Ascending aorta (tissue), 2 donors: ENCODE data around the gene HRC. TPM values are rescaled to one million over a fixed set of nuclear protein-coding genes. Genes with fewer than 3 reads are reported as not detected.

Experiments
- DNase-seq, 2 donors: peaks; one replicate each; pipeline ENCODE4 v3.0.0-alpha.2; 2019; ENCODE audit warnings: low spot score in 2 of 2
- H3K27ac ChIP-seq, 2 donors: fragments of 200-600 bp; sonication (generic); one replicate each; pipeline ENCODE4 v1.5.1; 2016 to 2017; ENCODE audit warnings: mild to moderate bottlenecking in 1 of 2
- H3K27me3 ChIP-seq: fragments of 200-600 bp; sonication (generic); one replicate; pipeline ENCODE4 v1.5.1; 2017
- H3K36me3 ChIP-seq, 2 donors: fragments of 200-600 bp; sonication (generic); one replicate each; pipeline ENCODE4 v1.5.1; 2016
- H3K4me1 ChIP-seq, 2 donors: fragments of 200-600 bp; sonication (generic); one replicate each; pipeline ENCODE4 v1.5.1; 2016 to 2017; ENCODE audit warnings: mild to moderate bottlenecking in 1 of 2
- H3K4me3 ChIP-seq, 2 donors: fragments of 200-600 bp; sonication (generic); one replicate each; pipeline ENCODE4 v1.5.1; 2016 to 2017; ENCODE audit warnings: mild to moderate bottlenecking in 1 of 2
- H3K9me3 ChIP-seq, 2 donors: fragments of 200-600 bp; sonication (generic); one replicate each; pipeline ENCODE4 v1.5.1; 2016
- intact Hi-C: fragments of 100-400 bp; cut with DNase I; formaldehyde crosslinking; loops from one replicate; pipeline ENCODE4 v1.15.1; 2023
- total RNA-seq: library from RNA; depleted of rRNA; stranded (reverse); fragments of >200 nt; gene quantifications from one replicate; pipeline ENCODE4 v1.1.0, GENCODE V29; 2016
- TF ChIP-seq, protein P1 (sequence below), 3 experiments: fragments of 200-600 bp in 2 of 3; fragments of 450-650 bp in 1 of 3; sonication (generic) in 2 of 3; IDR thresholded peaks; one replicate each; pipeline ENCODE4 v1.5.1; 2016 to 2019; ENCODE audit warnings: antibody characterized with exemption in 3 of 3, mild to moderate bottlenecking in 1 of 3, moderate library complexity in 1 of 3

HRC gene
- total RNA-seq, 1 donor from 2014 or later, result not detected

DNA sequence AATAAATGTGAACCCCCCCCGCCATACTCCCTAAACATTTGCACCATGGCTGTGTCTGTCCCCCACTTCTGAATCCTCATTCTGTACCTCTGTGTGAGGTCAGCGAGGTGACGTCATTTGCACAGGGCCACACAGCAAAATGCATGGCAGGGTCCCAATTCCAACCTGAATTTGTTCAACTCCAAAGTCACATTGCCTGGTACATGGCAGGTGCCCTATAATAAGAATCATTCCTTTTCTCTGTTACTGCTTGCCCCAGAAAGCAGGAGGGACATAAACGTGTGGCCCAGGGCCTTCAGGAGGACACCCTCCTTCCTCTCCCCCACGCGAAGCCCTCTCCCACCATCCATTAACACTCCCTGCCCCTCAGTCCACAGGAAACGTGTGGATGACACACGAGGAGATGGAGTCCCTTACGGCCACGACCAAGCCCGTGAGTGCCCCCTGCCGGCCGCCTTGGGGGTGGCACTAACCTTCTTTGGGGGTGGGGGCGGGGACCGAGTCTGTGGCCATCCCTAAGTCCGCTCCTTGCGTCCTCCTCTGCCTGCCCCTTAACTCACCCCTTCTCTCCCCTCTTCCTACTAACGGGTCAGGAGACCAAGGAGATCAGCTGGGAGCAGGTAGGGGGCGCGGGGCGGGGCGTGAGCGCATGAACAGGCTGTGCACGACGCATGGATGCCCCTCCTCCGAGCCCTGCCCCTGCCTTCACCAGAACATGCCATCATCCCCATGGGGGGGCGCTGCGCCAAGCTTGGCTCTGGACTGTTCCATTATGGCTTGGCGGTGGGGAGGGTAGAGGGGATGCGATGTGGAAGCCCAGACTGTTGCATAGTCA is 9.4 kb downstream of the HRC start:
- DNase-seq, result peak in 1 of 2 donors; percentile 91
- peak overlapping the region in 1 of 2 donors; percentile 49 for H3K4me3 ChIP-seq
- H3K36me3 ChIP-seq, result no peaks in the 10 kb centered on the region
- intact Hi-C loops, result loop anchor here (1.0 to 10.0 kb wide), 3 partner anchors 47 to 361 kb away; partner anchors contain the start of genes GYS1 and RUVBL2
- H3K27me3 ChIP-seq, result no peaks in the 10 kb centered on the region
- peaks cover 5 to 20% of the 10 kb centered on the region in 2 donors for H3K4me1 ChIP-seq
- TF ChIP-seq, protein P1, sequence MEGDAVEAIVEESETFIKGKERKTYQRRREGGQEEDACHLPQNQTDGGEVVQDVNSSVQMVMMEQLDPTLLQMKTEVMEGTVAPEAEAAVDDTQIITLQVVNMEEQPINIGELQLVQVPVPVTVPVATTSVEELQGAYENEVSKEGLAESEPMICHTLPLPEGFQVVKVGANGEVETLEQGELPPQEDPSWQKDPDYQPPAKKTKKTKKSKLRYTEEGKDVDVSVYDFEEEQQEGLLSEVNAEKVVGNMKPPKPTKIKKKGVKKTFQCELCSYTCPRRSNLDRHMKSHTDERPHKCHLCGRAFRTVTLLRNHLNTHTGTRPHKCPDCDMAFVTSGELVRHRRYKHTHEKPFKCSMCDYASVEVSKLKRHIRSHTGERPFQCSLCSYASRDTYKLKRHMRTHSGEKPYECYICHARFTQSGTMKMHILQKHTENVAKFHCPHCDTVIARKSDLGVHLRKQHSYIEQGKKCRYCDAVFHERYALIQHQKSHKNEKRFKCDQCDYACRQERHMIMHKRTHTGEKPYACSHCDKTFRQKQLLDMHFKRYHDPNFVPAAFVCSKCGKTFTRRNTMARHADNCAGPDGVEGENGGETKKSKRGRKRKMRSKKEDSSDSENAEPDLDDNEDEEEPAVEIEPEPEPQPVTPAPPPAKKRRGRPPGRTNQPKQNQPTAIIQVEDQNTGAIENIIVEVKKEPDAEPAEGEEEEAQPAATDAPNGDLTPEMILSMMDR (IDR thresholded peaks at IDR 0.05), result peak; percentile 73 to 96 (median 91)
- no peaks in the 10 kb centered on the region for H3K9me3 ChIP-seq
- no peak overlapping the region for H3K27ac ChIP-seq

DNA sequence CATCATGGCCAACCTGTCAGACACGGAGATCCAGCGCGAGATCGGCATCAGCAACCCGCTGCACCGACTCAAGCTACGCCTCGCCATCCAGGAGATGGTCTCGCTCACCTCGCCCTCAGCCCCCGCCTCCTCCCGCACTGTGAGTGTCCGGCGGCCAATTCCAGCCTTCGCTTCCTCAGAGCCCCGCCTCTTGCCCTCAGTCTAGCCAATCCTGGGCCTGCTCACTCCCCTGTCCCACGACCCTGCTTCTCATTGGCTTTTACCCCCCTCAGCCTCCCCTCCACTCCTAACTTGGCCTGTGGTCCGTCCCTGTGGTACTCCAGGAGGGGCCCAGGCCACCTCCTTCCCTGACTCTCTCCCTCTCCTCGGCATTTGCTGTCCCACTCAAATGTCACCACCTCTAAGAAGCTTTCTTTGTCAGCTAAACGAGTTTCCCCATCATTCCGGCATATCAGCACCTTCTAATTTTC is 12.3 kb downstream of the HRC start:
- Histone ChIP-seq H3K27ac (no peak overlapping the region), H3K9me3 (no peaks in the 10 kb centered on the region), H3K36me3 (no peaks in the 10 kb centered on the region), H3K27me3 (no peaks in the 10 kb centered on the region), H3K4me3 (peak overlapping the region; percentile 41 to 67), H3K4me1 (peaks cover 0 to 8% of the 10 kb centered on the region in 2 donors)
- TF ChIP-seq, protein P1 (IDR thresholded peaks at IDR 0.05), result no peak
- intact Hi-C loops, result loop anchor here (2.0 to 10.0 kb wide), 2 partner anchors 14 to 358 kb away; no protein-coding TSS in a partner anchor
- DNase-seq, result peak; percentile 64 to 94

DNA sequence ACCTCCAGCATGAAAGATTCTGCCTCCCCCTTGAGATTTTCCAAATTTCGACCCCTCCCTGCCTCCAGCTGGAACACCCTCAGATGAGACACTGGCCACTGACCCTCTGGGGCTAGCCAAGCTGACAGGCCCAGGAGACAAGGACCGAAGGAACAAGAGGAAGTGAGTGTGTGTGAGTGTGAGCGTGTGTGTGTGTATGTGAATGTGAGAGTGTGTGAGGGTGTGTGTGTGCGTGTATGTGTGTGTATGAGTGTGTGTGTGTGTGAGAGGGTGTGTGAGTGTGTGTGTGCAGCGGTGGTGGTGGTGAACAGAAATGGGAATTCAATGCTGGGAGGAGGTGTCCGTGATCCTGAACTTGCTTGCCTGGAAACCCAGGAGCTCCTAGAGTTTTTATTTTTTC is 13.8 kb downstream of the HRC start:
- TF ChIP-seq, protein P1 (IDR thresholded peaks at IDR 0.05), result no peak
- no peaks in the 10 kb centered on the region for H3K9me3 ChIP-seq
- no peaks in the 10 kb centered on the region for H3K36me3 ChIP-seq
- intact Hi-C loops, result loop anchor here (10.0 kb wide), 1 partner anchor 357 kb away; no protein-coding TSS in a partner anchor
- no peaks in the 10 kb centered on the region for H3K27me3 ChIP-seq
- no peak overlapping the region for H3K4me3 ChIP-seq
- peaks cover 0 to 7% of the 10 kb centered on the region in 2 donors for H3K4me1 ChIP-seq
- DNase-seq, result no peak
- no peak overlapping the region for H3K27ac ChIP-seq

DNA sequence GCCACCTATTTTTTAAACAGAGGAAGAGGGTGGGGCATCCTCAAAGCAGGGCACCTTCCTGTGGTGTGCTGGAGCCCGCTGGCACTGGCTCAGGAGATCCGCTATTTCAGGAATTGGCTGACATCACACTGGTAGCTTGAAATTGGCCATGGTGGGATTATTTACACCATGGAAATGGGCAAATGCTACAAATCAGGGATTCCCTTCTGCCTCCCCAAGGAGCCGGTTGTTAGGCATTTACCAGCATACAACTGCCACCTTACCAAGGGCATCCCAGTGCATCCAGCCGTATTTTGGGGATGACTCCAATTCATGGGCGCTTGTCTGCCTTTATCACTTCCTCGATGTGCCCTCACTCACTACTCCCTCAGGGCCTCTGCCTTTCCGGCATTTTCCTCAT is 14.2 kb downstream of the HRC start:
- no peak overlapping the region for H3K27ac ChIP-seq
- TF ChIP-seq, protein P1 (IDR thresholded peaks at IDR 0.05), result no peak
- no peak overlapping the region for H3K4me3 ChIP-seq
- H3K4me1 ChIP-seq, result peaks cover 0 to 6% of the 10 kb centered on the region in 2 donors
- intact Hi-C loops, result loop anchor here (10.0 kb wide), 1 partner anchor 356 kb away; no protein-coding TSS in a partner anchor
- no peaks in the 10 kb centered on the region for H3K27me3 ChIP-seq
- no peaks in the 10 kb centered on the region for H3K9me3 ChIP-seq
- no peaks in the 10 kb centered on the region for H3K36me3 ChIP-seq
- no peak for DNase-seq

DNA sequence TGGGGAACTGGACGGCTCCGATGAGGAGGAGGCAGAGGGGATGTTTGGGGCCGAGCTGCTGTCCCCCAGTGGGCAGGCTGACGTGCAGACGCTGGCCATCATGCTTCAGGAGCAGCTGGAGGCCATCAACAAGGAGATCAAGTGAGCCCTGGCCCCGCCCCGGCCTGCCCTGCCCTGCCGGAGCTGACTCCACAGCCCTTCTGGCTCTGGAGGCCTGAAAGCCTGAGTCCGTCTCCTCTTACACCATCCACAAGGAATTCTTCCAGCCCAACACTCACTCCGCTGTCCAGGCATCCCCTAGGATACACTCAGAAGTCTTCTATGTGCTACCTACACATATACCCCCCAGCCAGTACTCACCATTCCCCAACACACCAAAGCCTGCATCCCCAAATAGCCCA is 18.4 kb downstream of the HRC start:
- intact Hi-C loops, result no loop called here
- TF ChIP-seq, protein P1 (IDR thresholded peaks at IDR 0.05), result no peak
- H3K4me3 ChIP-seq, result no peak overlapping the region
- no peaks in the 10 kb centered on the region for H3K27me3 ChIP-seq
- H3K9me3 ChIP-seq, result no peaks in the 10 kb centered on the region
- H3K4me1 ChIP-seq, result peaks cover 0 to 6% of the 10 kb centered on the region in 2 donors
- DNase-seq, result no peak
- no peaks in the 10 kb centered on the region for H3K36me3 ChIP-seq
- no peak overlapping the region for H3K27ac ChIP-seq
